ENCODE measurements around the gene SAP30BP.

- TF ChIP-seq, protein P1, sequence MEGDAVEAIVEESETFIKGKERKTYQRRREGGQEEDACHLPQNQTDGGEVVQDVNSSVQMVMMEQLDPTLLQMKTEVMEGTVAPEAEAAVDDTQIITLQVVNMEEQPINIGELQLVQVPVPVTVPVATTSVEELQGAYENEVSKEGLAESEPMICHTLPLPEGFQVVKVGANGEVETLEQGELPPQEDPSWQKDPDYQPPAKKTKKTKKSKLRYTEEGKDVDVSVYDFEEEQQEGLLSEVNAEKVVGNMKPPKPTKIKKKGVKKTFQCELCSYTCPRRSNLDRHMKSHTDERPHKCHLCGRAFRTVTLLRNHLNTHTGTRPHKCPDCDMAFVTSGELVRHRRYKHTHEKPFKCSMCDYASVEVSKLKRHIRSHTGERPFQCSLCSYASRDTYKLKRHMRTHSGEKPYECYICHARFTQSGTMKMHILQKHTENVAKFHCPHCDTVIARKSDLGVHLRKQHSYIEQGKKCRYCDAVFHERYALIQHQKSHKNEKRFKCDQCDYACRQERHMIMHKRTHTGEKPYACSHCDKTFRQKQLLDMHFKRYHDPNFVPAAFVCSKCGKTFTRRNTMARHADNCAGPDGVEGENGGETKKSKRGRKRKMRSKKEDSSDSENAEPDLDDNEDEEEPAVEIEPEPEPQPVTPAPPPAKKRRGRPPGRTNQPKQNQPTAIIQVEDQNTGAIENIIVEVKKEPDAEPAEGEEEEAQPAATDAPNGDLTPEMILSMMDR (IDR thresholded peaks at IDR 0.05; ENCODE audit: insufficient read depth, low read length, poor library complexity, severe bottlenecking) = no peak
- TF ChIP-seq EZH2phosphoT487 (conservative IDR thresholded peaks at IDR 0.05; ENCODE audit: low read length) = no peak
Observed at GRCh38 chr17:75664099-75664549, 3.0 kb upstream of the SAP30BP start.

Data from SU-DHL-6 (cell line).